Neural cell (in vitro differentiated cells): ENCODE measurements around the gene KCNG3. TPM values are rescaled to one million over a fixed set of nuclear protein-coding genes. Genes with fewer than 3 reads are reported as not detected.

Experiments
- H2AFZ ChIP-seq: fragments of 200-600, 300-800 bp; sonication (generic), shearing (Covaris generic); 2 replicates; pipeline ENCODE4 v1.6.0; 2014; ENCODE audit warnings: low read depth, mild to moderate bottlenecking, antibody characterized with exemption, low read length, moderate library complexity
- H3F3A ChIP-seq: fragments of 200-600 bp; shearing (Covaris generic); 2 replicates; pipeline ENCODE4 v1.6.1; 2016; ENCODE audit warnings: mild to moderate bottlenecking, moderate library complexity, mixed read lengths, antibody characterized with exemption, low read length; ENCODE audit not compliant: insufficient read depth, poor library complexity, severe bottlenecking
- H3K27ac ChIP-seq: fragments of 200-600, 300-800 bp; sonication (generic), shearing (Covaris generic); 2 replicates; pipeline ENCODE4 v1.5.1; 2014; ENCODE audit warnings: mild to moderate bottlenecking, low read length, moderate library complexity
- H3K27me3 ChIP-seq: fragments of 300-800, 200-600 bp; sonication (generic), shearing (Covaris generic); 2 replicates; pipeline ENCODE4 v1.6.0; 2014; ENCODE audit warnings: mild to moderate bottlenecking, low read depth, low read length, moderate library complexity; ENCODE audit not compliant: insufficient read depth
- H3K36me3 ChIP-seq: fragments of 300-800, 200-600 bp; sonication (generic), shearing (Covaris generic); 2 replicates; pipeline ENCODE4 v1.5.1; 2014; ENCODE audit warnings: mild to moderate bottlenecking, antibody characterized with exemption, low read length, moderate library complexity; ENCODE audit not compliant: insufficient read depth
- H3K4me2 ChIP-seq: fragments of 300-800, 200-600 bp; sonication (generic), shearing (Covaris generic); 2 replicates; pipeline ENCODE4 v1.6.0; 2014; ENCODE audit warnings: mild to moderate bottlenecking, low read length
- H3K4me3 ChIP-seq: fragments of 300-800, 200-600 bp; sonication (generic), shearing (Covaris generic); 2 replicates; pipeline ENCODE4 v1.5.1; 2014; ENCODE audit warnings: mild to moderate bottlenecking, low read length, moderate library complexity
- H3K79me2 ChIP-seq: fragments of 200-600 bp; shearing (Covaris generic); replicated peaks from 2 replicates; pipeline ENCODE4 v1.6.0; 2014; ENCODE audit warnings: mild to moderate bottlenecking, low read length, moderate library complexity; ENCODE audit not compliant: insufficient read depth
- H3K9ac ChIP-seq: fragments of 300-800, 200-600 bp; sonication (generic), shearing (Covaris generic); 2 replicates; pipeline ENCODE4 v1.6.1; 2016; ENCODE audit warnings: mild to moderate bottlenecking, low read length, mixed read lengths
- H3K9me2 ChIP-seq: fragments of 200-600 bp; shearing (Covaris generic); 2 replicates; pipeline ENCODE4 v1.6.1; 2016; ENCODE audit warnings: mild to moderate bottlenecking, low read length, mixed read lengths; ENCODE audit not compliant: insufficient read depth
- H3K9me3 ChIP-seq: fragments of 200-600, 300-800 bp; sonication (generic), shearing (Covaris generic); 2 replicates; pipeline ENCODE4 v1.6.1; 2016; ENCODE audit warnings: mild to moderate bottlenecking, mixed run types, low read length, moderate library complexity, mixed read lengths
- H4K20me1 ChIP-seq: fragments of 200-600 bp; shearing (Covaris generic); 2 replicates; pipeline ENCODE4 v1.6.1; 2016; ENCODE audit warnings: mild to moderate bottlenecking, mixed run types; ENCODE audit not compliant: insufficient read depth
- CTCF ChIP-seq: fragments of 450-650 bp; IDR thresholded peaks from 2 replicates; pipeline ENCODE4 v1.5.1; 2014; ENCODE audit warnings: antibody characterized with exemption, mild to moderate bottlenecking, moderate library complexity; ENCODE audit not compliant: poor library complexity, severe bottlenecking
- EP300 ChIP-seq: fragments of 450-650 bp; conservative IDR thresholded peaks from 2 replicates; pipeline ENCODE4 v1.6.1; 2014; ENCODE audit warnings: antibody characterized with exemption, mild to moderate bottlenecking, moderate library complexity; ENCODE audit not compliant: poor library complexity, severe bottlenecking
- EZH2 ChIP-seq: fragments of 200-600, 300-800 bp; shearing (Covaris generic), sonication (generic); IDR thresholded peaks from 2 replicates; pipeline ENCODE4 v1.6.1; 2014; ENCODE audit warnings: antibody characterized with exemption, low read length, borderline replicate concordance, mild to moderate bottlenecking; ENCODE audit not compliant: insufficient read depth, poor library complexity, severe bottlenecking
- MXI1 ChIP-seq: fragments of 450-650 bp; conservative IDR thresholded peaks from 2 replicates; pipeline ENCODE4 v1.6.1; 2014; ENCODE audit warnings: antibody characterized with exemption, mild to moderate bottlenecking; ENCODE audit not compliant: poor library complexity, severe bottlenecking
- POLR2AphosphoS5 ChIP-seq: IDR thresholded peaks from 2 replicates; pipeline ENCODE4 v1.6.1; 2012
- RAD21 ChIP-seq: fragments of 450-650 bp; conservative IDR thresholded peaks from 2 replicates; pipeline ENCODE4 v1.6.1; 2014; ENCODE audit warnings: antibody characterized with exemption, mild to moderate bottlenecking, moderate library complexity
- REST ChIP-seq: IDR thresholded peaks from 2 replicates; pipeline ENCODE4 v1.6.1; 2012; ENCODE audit warnings: borderline replicate concordance
- SMC3 ChIP-seq: fragments of 450-650 bp; conservative IDR thresholded peaks from 2 replicates; pipeline ENCODE4 v1.6.1; 2014; ENCODE audit warnings: antibody characterized with exemption, mild to moderate bottlenecking, moderate library complexity; ENCODE audit not compliant: poor library complexity
- TAF1 ChIP-seq: IDR thresholded peaks from 2 replicates; pipeline ENCODE4 v1.6.1; 2012; ENCODE audit warnings: low read depth
- polyA plus RNA-seq: library from polyadenylated mRNA; depleted of rRNA; stranded (reverse); fragments of >200 nt; gene quantifications from 2 replicates; pipeline ENCODE4 v1.2.3, GENCODE V29; 2014

The KCNG3 gene
- polyA plus RNA-seq, 1 donor from 2014 or later, result 0.74 TPM

- H3K27ac ChIP-seq, result no peak overlapping the region
- H3K79me2 ChIP-seq, result no peaks in the 10 kb centered on the region
- no peak overlapping the region for H2AFZ ChIP-seq
- H3K9me3 ChIP-seq, result peaks cover 5% of the 10 kb centered on the region
- H3K4me3 ChIP-seq, result no peak overlapping the region
- H3K9me2 ChIP-seq, result no peaks in the 10 kb centered on the region
- no peak overlapping the region for H3K9ac ChIP-seq
- H3F3A ChIP-seq, result no peaks in the 10 kb centered on the region
- TF ChIP-seq CTCF, result no peak
- H3K4me2 ChIP-seq, result no peak overlapping the region
- H3K36me3 ChIP-seq, result no peaks in the 10 kb centered on the region
- H4K20me1 ChIP-seq, result no peaks in the 10 kb centered on the region
- no peaks in the 10 kb centered on the region for H3K27me3 ChIP-seq
Observed at GRCh38 chr2:42414158-42414557, 79.6 kb downstream of the KCNG3 start.

- Histone ChIP-seq H3K79me2 (no peaks in the 10 kb centered on the region), H3K36me3 (no peaks in the 10 kb centered on the region), H3F3A (no peaks in the 10 kb centered on the region), H4K20me1 (no peaks in the 10 kb centered on the region), H2AFZ (no peak overlapping the region), H3K9ac (no peak overlapping the region), H3K9me3 (peaks cover 5% of the 10 kb centered on the region), H3K4me2 (no peak overlapping the region), H3K4me3 (no peak overlapping the region), H3K27ac (no peak overlapping the region), H3K27me3 (no peaks in the 10 kb centered on the region), H3K9me2 (no peaks in the 10 kb centered on the region)
- TF ChIP-seq TAF1 (no peak), EZH2 (no peak), RAD21 (no peak), EP300 (no peak), POLR2AphosphoS5 (no peak), MXI1 (no peak), CTCF (no peak), SMC3 (no peak), REST (no peak)
Observed at GRCh38 chr2:42410742-42411514, 82.9 kb downstream of the KCNG3 start.
